WTC11 (cell line): ENCODE measurements around the gene ZBTB20. TPM values are rescaled to one million over a fixed set of nuclear protein-coding genes. Genes with fewer than 3 reads are reported as not detected.

Experiments used
- ATAC-seq: fragments of 200-7000 bp; cut with Tn5 transposase; 2 replicates; pipeline ENCODE4 v1.10.0; 2021; ENCODE audit warnings: mild to moderate bottlenecking, moderate library complexity
- CTCF ChIA-PET: fragments of 300-600 bp; sonication (Branson Sonifier 250); formaldehyde crosslinking; loops from one replicate; lab custom pipeline; 2021; ENCODE audit warnings: antibody characterized with exemption; lab: Charles Lee
- POLR2A ChIA-PET: fragments of 350-600 bp; sonication (Branson Sonifier 250); formaldehyde crosslinking; loops from one replicate; lab custom pipeline; 2021; ENCODE audit warnings: antibody characterized with exemption; lab: Charles Lee
- DNase-seq: peaks from one replicate; pipeline ENCODE4 v3.0.0; 2021; ENCODE audit warnings: low spot score
- H3K27ac Mint-ChIP-seq: 2 replicates; pipeline ENCODE4 v1.8.0; 2021; ENCODE audit warnings: mixed read lengths
- H3K27me3 Mint-ChIP-seq: 2 replicates; pipeline ENCODE4 v1.8.0; 2021; ENCODE audit warnings: low read depth, mild to moderate bottlenecking, moderate library complexity, mixed read lengths
- H3K36me3 Mint-ChIP-seq: 2 replicates; pipeline ENCODE4 v1.8.0; 2021; ENCODE audit warnings: mixed read lengths
- H3K4me1 Mint-ChIP-seq: 2 replicates; pipeline ENCODE4 v1.8.0; 2022; ENCODE audit warnings: mixed read lengths
- H3K4me3 Mint-ChIP-seq: 2 replicates; pipeline ENCODE4 v1.8.0; 2021; ENCODE audit warnings: mild to moderate bottlenecking, moderate library complexity, mixed read lengths
- H3K9me3 Mint-ChIP-seq: 2 replicates; pipeline ENCODE4 v1.8.0; 2021; ENCODE audit warnings: mixed read lengths
- ATF6 ChIP-seq: sonication (generic); formaldehyde crosslinking; IDR thresholded peaks from 2 replicates; pipeline ENCODE4 v1.8.1; 2023; ENCODE audit warnings: mild to moderate bottlenecking, missing genetic modification reagents
- CTCF ChIP-seq: fragments of 200-600 bp; IDR thresholded peaks from 2 replicates; pipeline ENCODE4 v1.8.0; 2022; ENCODE audit warnings: antibody characterized with exemption
- FOXP1 ChIP-seq: sonication (generic); formaldehyde crosslinking; IDR thresholded peaks from 2 replicates; pipeline ENCODE4 v1.8.0; 2022; ENCODE audit warnings: missing genetic modification reagents, mild to moderate bottlenecking, moderate library complexity, borderline replicate concordance
- KAT7 ChIP-seq: sonication (generic); formaldehyde crosslinking; IDR thresholded peaks from 2 replicates; pipeline ENCODE4 v1.8.1; 2023; ENCODE audit warnings: missing genetic modification reagents, mild to moderate bottlenecking, borderline replicate concordance
- MAX ChIP-seq: sonication (generic); formaldehyde crosslinking; IDR thresholded peaks from 2 replicates; pipeline ENCODE4 v1.8.0; 2022; ENCODE audit warnings: mild to moderate bottlenecking, missing genetic modification reagents
- MXD4 ChIP-seq: fragments of 250-450 bp; sonication (Bioruptor Pico); IDR thresholded peaks from 2 replicates; pipeline ENCODE4 v1.8.0; 2021; ENCODE audit warnings: mild to moderate bottlenecking, moderate library complexity, borderline replicate concordance
- NFATC4 ChIP-seq: fragments of 250-450 bp; sonication (Bioruptor Pico); IDR thresholded peaks from 2 replicates; pipeline ENCODE4 v1.9.0; 2021; ENCODE audit warnings: mild to moderate bottlenecking
- PRDM15 ChIP-seq: sonication (generic); formaldehyde crosslinking; IDR thresholded peaks from 2 replicates; pipeline ENCODE4 v1.8.0; 2022; ENCODE audit warnings: missing genetic modification reagents
- PREB ChIP-seq: sonication (generic); formaldehyde crosslinking; IDR thresholded peaks from 2 replicates; pipeline ENCODE4 v1.8.1; 2022; ENCODE audit warnings: mild to moderate bottlenecking, missing genetic modification reagents, moderate library complexity, borderline replicate concordance
- SMAD4 ChIP-seq: sonication (generic); formaldehyde crosslinking; IDR thresholded peaks from 2 replicates; pipeline ENCODE4 v1.8.0; 2022; ENCODE audit warnings: mild to moderate bottlenecking, missing genetic modification reagents
- SP1 ChIP-seq: sonication (generic); formaldehyde crosslinking; conservative IDR thresholded peaks from 2 replicates; pipeline ENCODE4 v1.8.1; 2022; ENCODE audit warnings: missing genetic modification reagents
- TEAD4 ChIP-seq: sonication (generic); formaldehyde crosslinking; IDR thresholded peaks from 2 replicates; pipeline ENCODE4 v1.8.0; 2022; ENCODE audit warnings: mild to moderate bottlenecking, missing genetic modification reagents
- TP53 ChIP-seq: sonication (generic); formaldehyde crosslinking; IDR thresholded peaks from 2 replicates; pipeline ENCODE4 v1.8.1; 2023; ENCODE audit warnings: mild to moderate bottlenecking, missing genetic modification reagents
- ZNF121 ChIP-seq: sonication (generic); formaldehyde crosslinking; IDR thresholded peaks from 2 replicates; pipeline ENCODE4 v1.8.0; 2023; ENCODE audit warnings: missing genetic modification reagents
- ZNF423 ChIP-seq: fragments of 250-450 bp; sonication (Bioruptor Pico); IDR thresholded peaks from 2 replicates; pipeline ENCODE4 v2.1.2; 2022; ENCODE audit warnings: mild to moderate bottlenecking, moderate library complexity
- ZNF671 ChIP-seq: fragments of 250-450 bp; sonication (Bioruptor Pico); IDR thresholded peaks from 2 replicates; pipeline ENCODE4 v1.8.0; 2021; ENCODE audit warnings: mild to moderate bottlenecking
- total RNA-seq: library from RNA; stranded (reverse); gene quantifications from 3 replicates; pipeline ENCODE4 v1.2.3, GENCODE V29; 2021

Gene ZBTB20
- total RNA-seq, 1 experiment from 2014 or later: 1.5 TPM

GRCh38 chr3:114383875-114384557 lies 763.1 kb downstream of the ZBTB20 start:
- DNase-seq (peak; percentile 77), ATAC-seq (peak; percentile 95)
- Mint-ChIP-seq H3K4me3 (no peak overlapping the region), H3K27me3 (no peaks in the 10 kb centered on the region), H3K9me3 (no peaks in the 10 kb centered on the region), H3K4me1 (peaks cover 7% of the 10 kb centered on the region), H3K27ac (no peak overlapping the region), H3K36me3 (no peaks in the 10 kb centered on the region)
- ChIA-PET POLR2A (interaction anchor here (0.6 kb wide), 1 partner anchor 229 kb away, joined by 3 read pairs; no protein-coding TSS in a partner anchor), CTCF (interaction anchor here (0.6 to 3.9 kb wide), 48 partner anchors 11 to 1539 kb away, joined by 3 to 46 read pairs (median 4); no protein-coding TSS in a partner anchor)
- TF ChIP-seq CTCF: peak; percentile 76
- TF ChIP-seq PRDM15: no peak

GRCh38 chr3:114380233-114380651 lies 766.8 kb downstream of the ZBTB20 start:
- Mint-ChIP-seq H3K4me1 (peaks cover 27% of the 10 kb centered on the region), H3K27me3 (no peaks in the 10 kb centered on the region), H3K4me3 (no peak overlapping the region), H3K9me3 (no peaks in the 10 kb centered on the region), H3K36me3 (no peaks in the 10 kb centered on the region), H3K27ac (no peak overlapping the region)
- ATAC-seq (no peak), DNase-seq (no peak)
- TF ChIP-seq SMAD4 (no peak), KAT7 (CRISPR knock-in tag) (no peak), ZNF423 (CRISPR knock-in tag) (no peak), TP53 (CRISPR knock-in tag) (no peak), ATF6 (CRISPR knock-in tag) (no peak), FOXP1 (CRISPR knock-in tag) (no peak), MAX (CRISPR knock-in tag) (no peak), ZNF121 (CRISPR knock-in tag) (no peak), ZNF671 (no peak)
- ChIA-PET POLR2A (no interaction called here), CTCF (interaction anchor here (0.8 to 1.3 kb wide), 4 partner anchors 10 to 81 kb away, joined by 3 to 7 read pairs (median 4); no protein-coding TSS in a partner anchor)

- no peaks in the 10 kb centered on the region for H3K36me3 Mint-ChIP-seq
- H3K9me3 Mint-ChIP-seq: no peaks in the 10 kb centered on the region
- CTCF ChIA-PET: interaction anchor here (1.3 kb wide), 1 partner anchor 40 kb away, joined by 7 read pairs; no protein-coding TSS in a partner anchor
- H3K27me3 Mint-ChIP-seq: no peaks in the 10 kb centered on the region
- H3K4me3 Mint-ChIP-seq: no peak overlapping the region
- ATAC-seq: no peak
- no peak for DNase-seq
- H3K4me1 Mint-ChIP-seq: peaks cover 24% of the 10 kb centered on the region
- no peak overlapping the region for H3K27ac Mint-ChIP-seq
- POLR2A ChIA-PET: no interaction called here
- no peak for TF ChIP-seq NFATC4 (CRISPR knock-in tag)
- no peak for TF ChIP-seq ATF6 (CRISPR knock-in tag)
- no peak for TF ChIP-seq PREB (CRISPR knock-in tag)
- TF ChIP-seq MXD4: no peak
- TF ChIP-seq TEAD4: no peak
- no peak for TF ChIP-seq SP1 (CRISPR knock-in tag)
These were observed 767.8 kb downstream of the ZBTB20 start for GRCh38 chr3:114379266-114379665.
